SK-N-MC (cell line): ENCODE measurements around the gene SPTB.

ENCODE experiments used
- DNase-seq: peaks from one replicate; pipeline ENCODE4 v3.0.0-alpha.2; 2011; ENCODE audit warnings: low read depth, low spot score
- H3K27ac ChIP-seq: fragments of 200-600 bp; sonication (generic); 2 replicates; pipeline ENCODE4 v1.5.1; 2016; ENCODE audit warnings: mixed run types
- H3K36me3 ChIP-seq: fragments of 200-600 bp; sonication (generic); 2 replicates; pipeline ENCODE4 v1.6.1; 2017; ENCODE audit warnings: antibody characterized with exemption, low read length, mixed read lengths; ENCODE audit not compliant: insufficient read depth
- H3K4me3 ChIP-seq: fragments of 200-600 bp; sonication (generic); 2 replicates; pipeline ENCODE4 v1.5.1; 2016
- H3K9ac ChIP-seq: fragments of 200-600 bp; sonication (generic); 2 replicates; pipeline ENCODE4 v1.8.0; 2017; ENCODE audit warnings: mixed run types, mixed read lengths; ENCODE audit not compliant: insufficient read length
- H3K9me3 ChIP-seq: fragments of 200-600 bp; sonication (generic); 2 replicates; pipeline ENCODE4 v1.6.1; 2017; ENCODE audit warnings: low read depth, mild to moderate bottlenecking, antibody characterized with exemption, low read length, moderate library complexity, mixed read lengths
- EZH2 ChIP-seq: fragments of 200-600 bp; sonication (generic); IDR thresholded peaks from one replicate; pipeline ENCODE4 v1.6.1; 2017; ENCODE audit warnings: antibody characterized with exemption
- FOXP2 ChIP-seq: optimal IDR thresholded peaks from 2 replicates; pipeline ENCODE3; 2011; ENCODE audit warnings: mild to moderate bottlenecking, moderate library complexity; ENCODE audit not compliant: insufficient read depth; ENCODE audit errors: extremely low read length, control extremely low read depth
- POLR2AphosphoS5 ChIP-seq: IDR thresholded peaks from 2 replicates; pipeline ENCODE4 v1.6.1; 2012; ENCODE audit warnings: mild to moderate bottlenecking, low read depth, low read length, borderline replicate concordance

Gene SPTB

DNA sequence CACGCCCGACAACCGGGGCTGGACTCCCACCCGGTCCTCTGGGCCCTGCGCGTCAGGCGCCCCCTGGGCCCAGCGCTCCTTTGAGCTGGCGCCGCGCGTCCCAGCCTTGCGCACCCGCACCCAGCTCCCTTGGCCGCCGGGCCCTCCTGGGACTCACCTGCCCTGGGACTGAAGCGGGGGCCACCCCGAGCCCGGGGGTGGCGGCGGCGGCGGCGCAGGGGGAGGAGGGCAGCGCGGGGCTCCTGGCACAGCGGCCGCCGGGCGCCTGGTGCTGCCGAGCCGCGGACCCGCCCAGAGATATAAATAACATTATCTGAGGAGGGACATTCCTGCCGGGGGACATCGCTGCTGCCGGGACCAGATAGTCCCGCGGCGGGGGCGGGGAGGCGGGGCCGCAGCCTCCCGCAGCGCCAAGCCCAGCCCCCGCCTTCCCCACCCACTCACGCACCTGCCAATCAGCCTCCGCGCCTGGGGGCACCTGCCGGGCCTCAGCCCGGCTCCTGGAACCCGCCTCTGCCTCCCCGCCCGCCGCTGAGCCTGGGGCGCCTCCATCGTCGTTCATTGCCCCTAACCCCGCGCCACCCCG is at the start of gene SPTB:
TSS of gene SPTB (minus strand) at position 273 of the 586 bp plus-strand sequence. CDS start 56,813 bp downstream, outside the sequence.
- peak within 1 kb of the TSS; percentile 65 for H3K9ac ChIP-seq
- H3K9me3 ChIP-seq: no peaks in the 10 kb centered on the region
- DNase-seq: no peak
- no peak within 1 kb of the TSS for H3K27ac ChIP-seq
- H3K4me3 ChIP-seq: peak within 1 kb of the TSS; percentile 93
- no peaks in the 10 kb centered on the region for H3K36me3 ChIP-seq
- TF ChIP-seq POLR2AphosphoS5: no peak
- TF ChIP-seq FOXP2: no peak
- no peak for TF ChIP-seq EZH2

DNA sequence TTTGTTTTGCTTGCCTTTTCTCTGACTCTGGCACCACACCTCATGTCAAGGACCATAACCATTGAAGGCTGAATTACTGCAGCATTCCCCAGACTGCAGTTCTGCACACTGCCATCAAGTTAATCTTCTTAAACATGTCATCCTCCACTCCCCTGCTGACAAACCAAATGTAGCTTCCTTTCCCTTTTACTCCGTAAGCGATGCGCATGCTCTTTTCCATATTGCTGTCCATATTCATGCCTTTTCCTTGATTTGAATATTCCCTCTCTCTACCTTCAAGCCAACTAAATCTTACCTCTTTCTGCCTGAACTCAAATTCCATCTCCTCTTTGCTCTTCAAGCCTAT is 49.3 kb upstream of the SPTB start:
- Histone ChIP-seq H3K9me3 (no peaks in the 10 kb centered on the region), H3K9ac (no peak overlapping the region), H3K36me3 (peaks cover 90% of the 10 kb centered on the region), H3K4me3 (no peak overlapping the region), H3K27ac (no peak overlapping the region)
- TF ChIP-seq FOXP2: no peak
- TF ChIP-seq POLR2AphosphoS5: no peak
- no peak for TF ChIP-seq EZH2
- DNase-seq: no peak

DNA sequence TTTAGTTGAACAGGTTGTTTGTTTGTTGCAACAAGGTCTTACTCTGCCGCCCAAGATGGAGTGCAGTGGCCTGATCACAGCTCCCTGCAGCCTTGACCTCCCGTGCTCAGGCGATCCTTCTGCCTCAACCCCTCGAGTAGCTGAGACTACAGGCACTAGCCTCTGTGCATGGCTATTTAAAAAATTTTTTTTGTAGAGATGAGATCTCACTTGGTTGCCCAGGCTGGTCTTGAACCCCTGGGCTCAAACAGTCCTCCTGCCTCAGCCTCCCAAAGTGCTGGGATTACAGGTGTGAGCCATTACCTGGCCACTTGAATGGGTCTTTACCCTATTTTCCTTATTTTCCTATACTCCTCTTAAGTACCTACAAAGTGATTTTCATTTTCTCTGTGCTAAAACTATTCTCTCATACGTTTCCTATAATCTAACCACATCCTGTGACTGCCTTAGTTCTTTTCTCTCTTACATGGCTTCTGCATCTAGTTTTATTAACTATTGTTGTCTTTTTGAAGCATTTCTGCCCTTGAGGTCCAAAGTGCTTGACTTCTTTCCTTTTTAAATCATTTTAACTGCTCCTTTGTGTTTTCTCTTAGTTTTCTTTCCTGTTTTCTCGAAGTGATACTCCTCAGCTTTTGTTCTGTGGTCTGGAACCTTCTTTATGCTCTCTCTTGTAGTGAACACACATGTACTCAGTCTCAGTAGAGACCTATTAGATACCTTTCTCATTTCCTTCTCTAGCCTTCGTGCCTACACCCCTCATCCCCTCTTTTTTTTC is 48.7 kb upstream of the SPTB start:
- H3K36me3 ChIP-seq: peaks cover 88% of the 10 kb centered on the region

DNA sequence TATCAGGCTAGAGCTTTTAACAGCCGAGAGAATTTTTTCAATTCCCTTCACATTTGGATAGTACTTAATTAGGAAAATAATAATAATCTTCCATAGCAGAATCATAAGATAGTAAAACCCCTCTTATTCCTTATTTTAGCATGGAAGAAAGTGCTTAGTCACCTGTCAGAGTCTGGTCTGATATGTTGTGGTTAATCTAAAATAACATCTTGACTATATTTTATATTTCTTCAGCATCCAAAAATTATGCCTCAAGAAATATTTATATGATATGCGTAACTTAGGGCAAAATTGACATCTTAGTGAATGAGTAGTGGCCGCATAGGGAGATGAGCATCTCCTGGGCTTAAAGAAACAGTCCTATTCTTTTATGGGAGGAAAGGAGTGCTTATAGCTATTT is 47.3 kb upstream of the SPTB start:
- Histone ChIP-seq H3K9ac (no peak overlapping the region), H3K9me3 (no peaks in the 10 kb centered on the region), H3K36me3 (peaks cover 74% of the 10 kb centered on the region), H3K27ac (no peak overlapping the region), H3K4me3 (no peak overlapping the region)
- no peak for TF ChIP-seq EZH2
- no peak for TF ChIP-seq POLR2AphosphoS5
- no peak for TF ChIP-seq FOXP2
- DNase-seq: no peak

More for the DNA sequence above, 48.7 kb upstream of the SPTB start:
- H3K27ac ChIP-seq: no peak overlapping the region
- H3K9me3 ChIP-seq: no peaks in the 10 kb centered on the region
- no peak overlapping the region for H3K9ac ChIP-seq
- H3K4me3 ChIP-seq: no peak overlapping the region
- no peak for TF ChIP-seq FOXP2
- no peak for TF ChIP-seq POLR2AphosphoS5
- no peak for TF ChIP-seq EZH2
- DNase-seq: no peak

DNA sequence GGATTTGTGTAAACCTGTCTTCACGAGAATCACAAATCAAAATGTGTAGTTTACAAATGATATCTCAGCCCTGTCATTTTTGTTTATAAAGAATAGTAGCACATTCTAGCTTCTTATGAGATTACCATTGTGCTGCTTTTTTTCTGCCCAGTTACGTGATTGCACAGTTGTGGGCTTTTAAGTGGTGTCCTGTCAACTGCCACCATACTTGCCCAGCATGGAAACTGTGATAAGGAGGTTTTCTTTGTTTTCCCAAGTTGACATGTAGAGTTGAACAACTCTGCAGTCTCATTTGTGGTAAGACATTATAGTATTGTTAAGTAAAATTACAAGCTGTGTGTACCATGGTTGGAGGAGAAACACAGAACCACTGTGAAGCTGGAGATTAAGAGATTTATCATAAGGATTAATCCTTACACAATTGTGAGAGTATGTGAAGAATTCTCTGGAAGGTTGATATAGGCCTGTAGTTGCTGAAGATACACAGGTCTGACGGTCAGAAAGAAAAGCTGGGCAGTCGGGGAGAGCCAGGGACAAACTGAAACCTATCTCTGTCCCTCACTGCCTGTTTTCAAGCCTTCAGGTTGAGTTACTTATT is 46.8 kb upstream of the SPTB start:
- Histone ChIP-seq H3K4me3 (no peak overlapping the region), H3K27ac (no peak overlapping the region)

DNA sequence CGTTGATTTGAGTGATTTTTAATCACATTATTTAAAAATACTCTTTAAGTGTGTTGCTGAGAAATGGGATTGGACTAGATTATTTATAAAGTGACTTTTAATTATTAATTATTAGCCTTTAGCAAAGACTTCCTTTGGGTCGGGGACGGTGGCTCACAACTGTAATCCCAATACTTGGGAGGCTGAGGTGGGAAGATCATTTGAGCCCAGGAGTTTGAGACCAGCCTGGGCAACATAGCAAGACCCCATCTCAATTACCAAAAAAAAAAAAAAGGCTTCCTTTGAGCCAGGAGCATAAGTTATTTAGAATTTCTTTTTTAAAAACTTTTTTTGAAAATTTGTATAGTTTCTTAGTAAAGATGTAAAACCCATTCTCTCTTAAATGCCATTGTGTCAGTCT is 43.3 kb upstream of the SPTB start:
- DNase-seq: no peak
- no peaks in the 10 kb centered on the region for H3K9me3 ChIP-seq
- TF ChIP-seq POLR2AphosphoS5 (no peak), FOXP2 (no peak), EZH2 (no peak)

More for the DNA sequence above, 46.8 kb upstream of the SPTB start:
- Histone ChIP-seq H3K9me3 (no peaks in the 10 kb centered on the region), H3K9ac (no peak overlapping the region), H3K36me3 (peaks cover 69% of the 10 kb centered on the region)
- no peak for DNase-seq
- no peak for TF ChIP-seq EZH2
- no peak for TF ChIP-seq POLR2AphosphoS5
- TF ChIP-seq FOXP2: no peak

DNA sequence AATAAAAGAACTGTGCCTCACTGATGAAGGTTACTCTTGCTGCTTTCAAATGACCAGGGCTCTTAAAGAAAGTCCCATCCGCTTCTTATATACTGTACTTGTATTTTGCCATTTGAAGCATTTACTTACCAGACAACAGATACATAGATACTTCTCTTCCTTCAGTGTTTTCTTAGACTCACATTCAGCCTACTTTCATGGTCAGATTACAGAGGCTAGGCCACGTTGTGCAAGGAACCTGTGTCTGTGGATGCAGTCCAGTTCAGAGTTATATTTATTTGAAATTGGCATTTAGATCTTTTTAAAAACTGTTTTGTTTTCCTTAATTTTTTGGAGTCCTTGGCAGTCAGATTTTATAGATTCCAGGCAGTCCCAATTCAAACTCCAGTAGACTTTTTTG is 40.8 kb upstream of the SPTB start:
- Histone ChIP-seq H3K9me3 (no peaks in the 10 kb centered on the region), H3K36me3 (peaks cover 18% of the 10 kb centered on the region), H3K9ac (no peak overlapping the region), H3K27ac (no peak overlapping the region), H3K4me3 (no peak overlapping the region)
- TF ChIP-seq FOXP2 (no peak), POLR2AphosphoS5 (no peak), EZH2 (no peak)
- DNase-seq: no peak

More for the DNA sequence above, 43.3 kb upstream of the SPTB start:
- H3K4me3 ChIP-seq: no peak overlapping the region
- H3K9ac ChIP-seq: no peak overlapping the region
- no peak overlapping the region for H3K27ac ChIP-seq
- peaks cover 41% of the 10 kb centered on the region for H3K36me3 ChIP-seq

DNA sequence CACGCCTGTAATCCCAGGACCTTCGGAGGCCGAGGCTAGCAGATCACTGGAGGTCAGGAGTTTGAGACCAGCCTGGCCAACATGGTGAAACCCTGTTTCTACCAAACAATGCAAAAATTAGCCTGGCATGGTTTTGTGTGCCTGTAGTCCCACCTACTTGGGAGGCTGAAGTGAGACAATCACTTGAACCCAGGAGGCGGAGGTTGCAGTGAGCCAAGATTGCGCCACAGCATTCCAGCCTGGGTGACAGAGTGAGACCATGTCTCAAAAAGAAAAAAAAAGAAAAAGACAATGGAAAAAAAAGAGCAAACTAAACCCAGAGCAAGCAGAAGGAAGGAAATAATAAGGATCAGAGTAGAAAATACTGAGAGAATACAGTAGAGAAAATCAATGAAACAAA is 39.9 kb upstream of the SPTB start:
- peaks cover 10% of the 10 kb centered on the region for H3K36me3 ChIP-seq
- TF ChIP-seq EZH2: no peak
- TF ChIP-seq FOXP2: no peak
- TF ChIP-seq POLR2AphosphoS5: no peak
- H3K4me3 ChIP-seq: no peak overlapping the region
- no peak overlapping the region for H3K27ac ChIP-seq
- no peaks in the 10 kb centered on the region for H3K9me3 ChIP-seq
- DNase-seq: no peak
- no peak overlapping the region for H3K9ac ChIP-seq
